ENCODE data around the gene CIDEA.
"Not testable (repeated sequence)": the region's sequence is repeated elsewhere in the genome, so short reads cannot be mapped to it uniquely, and the experiment has no call there.

Gene CIDEA, protein sequence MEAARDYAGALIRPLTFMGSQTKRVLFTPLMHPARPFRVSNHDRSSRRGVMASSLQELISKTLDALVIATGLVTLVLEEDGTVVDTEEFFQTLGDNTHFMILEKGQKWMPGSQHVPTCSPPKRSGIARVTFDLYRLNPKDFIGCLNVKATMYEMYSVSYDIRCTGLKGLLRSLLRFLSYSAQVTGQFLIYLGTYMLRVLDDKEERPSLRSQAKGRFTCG

DNA sequence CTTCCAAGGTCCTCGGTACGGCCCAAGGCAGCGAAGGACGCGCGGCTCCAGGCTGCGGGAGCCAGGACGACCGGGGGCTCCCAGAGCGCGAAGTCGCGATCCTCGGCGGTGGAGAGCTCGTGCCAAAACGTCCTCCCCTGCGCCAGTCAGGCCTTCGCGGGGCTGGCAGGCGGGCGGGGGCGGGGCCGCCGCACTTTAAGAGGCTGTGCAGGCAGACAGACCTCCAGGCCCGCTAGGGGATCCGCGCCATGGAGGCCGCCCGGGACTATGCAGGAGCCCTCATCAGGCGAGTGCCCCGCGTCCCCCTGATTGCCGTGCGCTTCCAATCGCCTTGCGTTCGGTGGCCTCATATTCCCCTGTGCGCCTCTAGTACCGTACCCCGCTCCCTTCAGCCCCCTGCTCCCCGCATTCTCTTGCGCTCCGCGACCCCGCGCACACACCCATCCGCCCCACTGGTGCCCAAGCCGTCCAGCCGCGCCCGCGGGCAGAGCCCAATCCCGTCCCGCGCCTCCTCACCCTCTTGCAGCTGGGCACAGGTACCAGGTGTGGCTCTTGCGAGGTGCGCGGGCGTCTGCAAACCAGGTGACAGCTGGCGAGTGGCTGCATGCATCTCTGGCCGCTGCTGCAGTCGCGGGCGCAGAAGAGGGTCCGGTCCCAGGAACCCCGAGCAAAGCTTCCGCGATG lies at the start of gene CIDEA:
Gene CIDEA (plus strand): TSS at position 226 of the 684 bp plus-strand sequence. CDS start 23 bp downstream, at position 249.
- DNase-seq (ENCODE audit: low read depth, low spot score), result no peak

DNA sequence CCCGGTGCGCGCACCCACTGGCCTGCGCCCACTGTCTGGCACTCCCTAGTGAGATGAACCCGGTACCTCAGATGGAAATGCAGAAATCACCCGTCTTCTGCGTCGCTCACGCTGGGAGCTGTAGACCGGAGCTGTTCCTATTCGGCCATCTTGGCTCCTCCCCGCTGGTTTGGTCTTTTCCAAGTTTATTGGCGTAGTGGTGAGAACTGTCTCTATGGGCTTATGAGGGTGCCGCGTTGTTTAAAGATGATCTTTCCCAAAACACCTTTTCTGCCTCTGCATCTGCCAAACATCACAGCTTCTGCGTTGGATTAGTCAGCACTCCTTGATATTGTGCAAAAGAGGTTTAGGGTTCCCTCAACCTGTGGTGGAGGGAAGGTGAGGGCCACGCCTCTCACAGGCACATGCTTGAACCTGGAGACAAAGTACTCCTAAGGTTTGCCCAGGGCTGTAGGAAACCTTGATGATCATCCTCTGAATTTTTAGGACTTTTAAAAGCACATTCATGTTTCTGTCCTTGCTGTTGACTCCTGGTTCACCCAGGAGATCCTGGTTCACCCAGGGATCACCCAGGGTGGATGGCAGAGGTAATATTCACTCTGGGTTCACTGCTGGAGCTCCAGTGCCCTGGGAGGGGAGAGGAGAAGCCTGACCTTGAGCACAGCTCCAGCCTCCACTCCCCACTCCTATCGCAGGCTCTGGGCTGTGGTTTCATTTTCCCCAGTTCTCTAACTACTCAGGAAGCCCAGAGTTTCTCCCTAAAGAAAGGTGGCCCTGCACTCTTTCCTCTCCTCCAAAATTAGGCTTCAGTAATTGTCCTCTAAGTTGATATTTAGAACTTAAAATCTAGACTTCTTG lies 45.6 kb upstream of the CIDEA start:
- DNase-seq (ENCODE audit: low read depth, low spot score), result not testable (repeated sequence)

DNA sequence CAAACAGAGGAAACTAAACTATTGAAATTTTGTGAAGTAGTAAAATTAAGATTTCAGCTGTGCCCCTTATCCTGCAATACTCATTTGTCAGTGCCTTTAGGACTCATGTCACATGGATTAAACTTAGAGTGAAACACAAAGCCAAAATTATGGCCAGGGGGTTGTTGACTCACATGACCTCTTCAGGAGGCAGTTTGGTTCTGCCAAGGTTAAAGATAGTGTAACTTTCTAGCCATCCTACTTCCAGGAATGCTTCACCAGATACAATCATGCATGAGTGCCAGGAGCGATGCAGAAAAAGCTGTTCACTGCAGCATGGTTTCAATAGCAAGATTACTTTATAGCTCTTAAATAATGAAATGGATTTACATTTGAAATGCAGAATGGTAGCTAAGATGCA lies 41.9 kb upstream of the CIDEA start:
- DNase-seq (ENCODE audit: low read depth, low spot score), result not testable (repeated sequence)

GRCh38 chr18:12214296-12215005 lies 39.7 kb upstream of the CIDEA start:
- DNase-seq (ENCODE audit: low read depth, low spot score), result not testable (repeated sequence)

DNA sequence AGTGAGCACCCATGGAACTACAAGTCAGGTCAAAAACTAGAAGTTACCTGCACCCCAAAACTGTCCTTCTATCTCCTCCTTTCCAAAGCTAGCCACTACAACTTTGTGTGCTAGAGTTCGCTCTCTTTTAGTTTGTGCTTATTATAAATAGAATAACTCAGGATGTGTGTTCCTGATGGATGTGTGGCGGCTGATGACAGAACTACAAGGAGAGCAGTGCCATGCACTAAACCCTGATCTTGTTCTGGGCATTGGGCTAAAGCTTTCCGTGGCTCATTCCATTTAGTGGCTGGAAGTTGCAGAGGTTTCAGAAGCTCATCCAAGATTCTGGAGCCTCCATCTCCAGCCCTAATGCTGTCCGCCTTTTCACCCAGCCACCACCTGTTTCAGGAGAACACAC lies 37.7 kb upstream of the CIDEA start:
- DNase-seq (ENCODE audit: low read depth, low spot score), result not testable (repeated sequence)

- DNase-seq (ENCODE audit: low read depth, low spot score), result not testable (repeated sequence)
Measured at GRCh38 chr18:12218603-12219002, 35.6 kb upstream of the CIDEA start.

GRCh38 chr18:12222041-12222440 lies 32.1 kb upstream of the CIDEA start:
- not testable (repeated sequence) for DNase-seq (ENCODE audit: low read depth, low spot score)

GRCh38 chr18:12223326-12223725 lies 30.8 kb upstream of the CIDEA start:
- not testable (repeated sequence) for DNase-seq (ENCODE audit: low read depth, low spot score)

DNA sequence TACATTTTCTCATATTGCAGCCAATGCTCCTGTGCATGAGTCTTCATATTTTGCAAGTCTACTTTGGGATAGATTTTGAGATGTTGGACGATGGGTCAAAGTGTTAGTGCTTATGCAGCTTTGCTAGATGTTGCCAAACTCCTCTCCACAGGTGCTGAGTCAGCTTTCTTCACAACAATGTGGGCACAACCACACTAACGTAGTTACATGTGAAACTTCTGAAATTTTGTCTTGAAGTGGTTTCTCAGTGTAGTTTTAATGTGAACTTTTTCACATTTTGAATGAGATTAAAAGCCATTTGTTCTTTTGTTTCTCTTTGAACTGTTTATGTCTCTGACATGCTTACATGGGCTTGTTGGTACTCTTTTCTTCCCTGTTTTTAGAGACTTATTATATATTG lies 27.4 kb upstream of the CIDEA start:
- DNase-seq (ENCODE audit: low read depth, low spot score), result not testable (repeated sequence)

DNA sequence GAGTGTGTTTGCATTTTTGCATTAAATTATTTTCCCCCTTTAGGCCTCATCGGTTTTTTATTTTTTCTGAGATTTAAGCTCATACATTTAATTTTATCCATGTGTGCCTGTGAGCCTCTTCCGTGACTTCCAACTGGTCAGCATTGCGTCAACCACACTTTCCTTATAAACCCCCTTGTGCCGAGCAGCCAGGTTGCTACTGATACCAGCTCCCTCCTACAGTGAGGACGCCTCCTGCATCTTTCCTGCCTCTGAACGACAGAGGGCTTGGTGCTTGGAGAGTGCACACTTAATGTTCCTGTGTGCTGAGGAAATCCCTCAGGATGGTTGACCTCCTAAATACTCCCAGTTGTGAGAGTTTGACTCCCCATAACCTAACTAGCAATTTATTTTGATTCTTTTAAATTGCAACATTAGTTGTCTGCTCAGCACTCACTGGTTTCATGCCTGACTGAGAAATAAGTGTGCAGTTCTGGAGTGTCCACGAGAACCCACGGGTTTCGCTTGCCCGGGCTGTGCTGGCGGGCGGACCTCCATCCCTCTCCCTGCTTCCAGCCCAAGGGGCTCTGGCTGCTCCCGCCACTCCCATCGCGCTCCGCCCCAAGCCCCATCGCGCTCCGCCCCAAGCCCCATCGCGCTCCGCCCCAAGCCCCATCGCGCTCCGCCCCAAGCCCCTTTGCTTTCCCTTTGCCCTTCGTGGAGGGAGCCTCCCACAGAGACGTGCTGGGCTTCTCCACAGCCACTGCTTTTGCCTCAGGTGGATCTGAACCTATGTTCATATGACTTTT lies 26.6 kb upstream of the CIDEA start:
- DNase-seq (ENCODE audit: low read depth, low spot score), result not testable (repeated sequence)

- not testable (repeated sequence) for DNase-seq (ENCODE audit: low read depth, low spot score)
Measured at GRCh38 chr18:12228308-12228707, 25.9 kb upstream of the CIDEA start.

DNA sequence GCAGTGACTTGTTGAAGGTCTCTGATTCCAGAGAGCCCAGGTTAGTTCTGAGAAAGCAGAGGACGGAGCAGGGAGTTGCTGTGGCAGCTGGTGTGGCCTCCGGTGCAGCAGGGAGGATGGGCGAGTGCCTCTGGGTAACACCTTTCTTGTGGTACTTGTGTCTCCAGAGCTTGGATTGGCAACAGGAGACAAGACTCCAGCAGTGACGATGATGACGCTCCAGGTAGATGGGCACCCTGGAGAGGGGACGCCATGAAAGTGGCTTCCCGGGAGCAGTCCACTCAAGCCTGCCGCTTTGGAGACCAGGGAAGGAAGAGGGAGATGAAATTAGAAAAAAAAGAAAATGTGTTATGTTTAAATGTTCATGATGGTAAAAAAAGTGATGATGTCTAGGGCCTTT lies 23.6 kb upstream of the CIDEA start:
- DNase-seq (ENCODE audit: low read depth, low spot score), result not testable (repeated sequence)

DNA sequence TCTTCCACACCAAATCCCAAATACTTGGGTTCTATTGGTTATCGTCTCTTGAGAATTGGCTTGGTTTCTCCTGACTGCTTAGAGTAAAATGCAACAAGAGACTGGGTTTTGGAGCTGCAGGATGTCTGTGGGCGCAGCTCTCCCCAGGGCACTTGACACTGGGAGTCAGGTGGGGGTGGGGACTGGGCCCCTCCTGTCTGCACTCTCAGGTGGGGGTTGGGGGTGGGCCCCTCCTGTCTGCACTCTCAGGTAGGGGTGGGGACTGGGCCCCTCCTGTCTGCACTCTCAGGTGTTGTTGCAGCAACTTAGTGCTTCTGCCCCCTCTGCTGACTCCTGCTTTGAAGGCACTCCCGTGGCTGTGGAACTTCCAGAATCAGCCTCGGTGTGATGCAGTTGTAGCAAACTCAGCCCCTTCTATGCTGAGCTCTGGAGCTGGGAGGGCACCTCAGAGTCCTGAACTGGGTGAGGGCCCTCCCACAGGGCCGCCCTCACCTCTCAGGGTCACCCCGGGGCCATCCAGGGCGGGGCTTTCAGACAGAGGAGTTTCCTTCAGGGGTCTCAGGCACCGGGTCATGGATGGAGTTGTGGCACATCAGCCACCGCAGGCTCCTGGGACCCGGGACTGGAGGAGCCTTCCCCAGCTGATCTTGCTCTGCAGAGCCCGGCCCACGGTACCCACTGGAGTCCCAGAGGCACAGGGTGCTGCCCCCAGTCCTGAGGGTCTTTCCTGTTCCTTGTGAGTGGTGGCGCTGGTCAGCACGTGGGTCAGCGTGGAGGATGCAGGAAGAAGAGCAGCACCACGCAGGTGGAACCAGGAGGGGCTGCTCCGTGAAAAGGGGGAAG lies 22.9 kb upstream of the CIDEA start:
- DNase-seq (ENCODE audit: low read depth, low spot score), result no peak

- no peak for DNase-seq (ENCODE audit: low read depth, low spot score)
Measured at GRCh38 chr18:12231986-12232385, 22.2 kb upstream of the CIDEA start.

DNA sequence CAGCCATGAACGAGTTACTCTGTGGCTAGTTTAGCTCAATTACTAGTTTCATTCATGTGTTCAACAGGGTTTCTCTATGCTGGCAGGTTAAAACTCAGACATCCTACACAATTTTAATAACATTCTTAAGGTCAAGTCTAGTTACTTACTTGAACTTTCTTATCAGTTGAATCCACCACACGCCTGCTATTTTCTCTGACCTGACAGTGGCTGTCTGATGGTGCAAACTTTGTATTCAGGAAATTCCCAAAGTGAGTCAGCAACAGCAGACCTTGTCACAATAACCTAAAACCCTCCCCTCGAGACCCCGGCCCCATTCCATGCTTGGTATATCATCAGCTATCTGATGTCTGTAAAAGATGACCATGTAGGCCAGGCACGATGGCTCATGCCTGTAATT lies 20.8 kb upstream of the CIDEA start:
- no peak for DNase-seq (ENCODE audit: low read depth, low spot score)

DNA sequence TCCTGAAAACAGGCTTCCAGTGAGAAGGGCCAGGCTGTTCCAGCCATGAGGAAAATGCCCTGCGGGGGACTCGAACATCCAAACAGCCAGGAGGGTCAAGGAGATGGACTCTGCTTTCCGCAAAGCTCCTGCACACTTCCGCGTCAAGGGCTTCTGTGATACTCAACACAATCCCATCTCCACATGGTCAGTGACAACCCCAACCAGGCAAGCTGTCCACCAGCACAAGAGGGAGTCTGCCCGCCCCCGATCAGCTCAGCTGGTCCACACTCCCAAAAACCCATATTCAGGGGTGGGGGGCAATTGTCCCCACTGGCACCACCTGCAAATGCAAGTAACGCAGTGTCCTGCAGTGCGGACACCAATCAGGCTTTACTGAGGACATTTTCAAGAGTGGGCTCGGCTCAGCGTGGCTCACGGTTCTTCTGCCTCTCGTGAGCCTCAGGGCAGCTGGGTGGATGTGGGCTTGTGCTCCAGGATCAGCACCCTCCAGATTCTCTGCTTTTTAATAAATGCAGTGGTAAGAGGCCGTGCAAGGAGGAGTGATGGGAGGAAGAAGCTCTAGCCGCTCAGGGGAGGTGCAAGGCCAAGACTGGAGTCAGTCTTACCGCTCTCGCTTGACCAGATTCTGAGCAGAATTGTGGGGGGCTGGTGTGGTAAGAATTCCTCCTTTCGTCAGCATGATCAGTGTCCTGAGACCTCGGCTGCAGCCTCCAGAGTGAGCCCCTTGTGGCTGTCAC lies 19.5 kb upstream of the CIDEA start:
- DNase-seq (ENCODE audit: low read depth, low spot score), result no peak

DNA sequence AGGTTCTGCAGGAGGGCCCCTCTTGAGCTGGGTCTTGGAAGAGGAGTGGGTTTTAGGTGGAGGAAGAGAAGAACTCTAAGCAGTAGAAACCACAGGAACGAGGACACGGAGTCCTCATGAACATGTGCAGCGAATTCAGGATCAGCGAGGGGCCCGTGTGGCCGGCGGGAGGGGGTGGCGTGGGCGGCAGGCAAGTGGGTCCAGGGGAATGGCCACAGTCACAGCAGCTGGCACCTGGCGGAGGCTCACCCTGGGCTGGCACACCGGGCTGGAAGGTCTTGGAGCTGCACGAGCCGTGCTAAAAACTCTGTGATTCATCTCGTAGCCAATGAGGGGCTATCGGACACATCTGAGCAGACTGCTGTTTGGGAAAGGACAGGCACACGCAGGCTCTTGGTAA lies 18.0 kb upstream of the CIDEA start:
- no peak for DNase-seq (ENCODE audit: low read depth, low spot score)

GRCh38 chr18:12236934-12237832 lies 17.0 kb upstream of the CIDEA start:
- DNase-seq (ENCODE audit: low read depth, low spot score), result no peak

All from iPS DF 19.7 (cell line).